Measurements from ENCODE around the gene TMEM138. TPM values are rescaled to one million over a fixed set of nuclear protein-coding genes. Genes with fewer than 3 reads are reported as not detected.

TMEM138 gene
- total RNA-seq, 3 donors from 2014 or later: 35.2 to 38.2 (median 37.8) TPM

GRCh38 chr11:61406067-61406466 is 43.9 kb downstream of the TMEM138 start:
- Histone ChIP-seq H3K4me3 (no peak overlapping the region), H3K36me3 (ENCODE audit: low read depth) (peaks cover 15% of the 10 kb centered on the region), H3K4me1 (ENCODE audit: low read depth) (no peaks in the 10 kb centered on the region), H3K9me3 (no peaks in the 10 kb centered on the region)
- intact Hi-C loops (cut with DNase I, micrococcal nuclease): no loop called here
- ATAC-seq: no peak
- TF ChIP-seq CTCF (IDR thresholded peaks at IDR 0.05): no peak
- no peak for DNase-seq

GRCh38 chr11:61406991-61407728 is 45.0 kb downstream of the TMEM138 start:
- Histone ChIP-seq H3K9me3 (no peaks in the 10 kb centered on the region), H3K4me3 (no peak overlapping the region), H3K4me1 (ENCODE audit: low read depth) (no peaks in the 10 kb centered on the region), H3K36me3 (ENCODE audit: low read depth) (peaks cover 17% of the 10 kb centered on the region)
- DNase-seq: no peak
- intact Hi-C loops (cut with DNase I, micrococcal nuclease): no loop called here
- TF ChIP-seq CTCF (IDR thresholded peaks at IDR 0.05): no peak
- no peak for ATAC-seq

GRCh38 chr11:61411589-61411988 is 49.4 kb downstream of the TMEM138 start:
- Histone ChIP-seq H3K36me3 (ENCODE audit: low read depth) (peaks cover 11% of the 10 kb centered on the region), H3K9me3 (no peaks in the 10 kb centered on the region), H3K4me1 (ENCODE audit: low read depth) (no peaks in the 10 kb centered on the region), H3K4me3 (no peak overlapping the region)
- ATAC-seq: no peak
- no peak for DNase-seq
- no peak for TF ChIP-seq CTCF (IDR thresholded peaks at IDR 0.05)
- intact Hi-C loops (cut with DNase I, micrococcal nuclease): no loop called here

- TF ChIP-seq CTCF (IDR thresholded peaks at IDR 0.05): no peak
- peaks cover 18% of the 10 kb centered on the region for H3K36me3 ChIP-seq (ENCODE audit: low read depth)
- no peaks in the 10 kb centered on the region for H3K4me1 ChIP-seq (ENCODE audit: low read depth)
- intact Hi-C loops (cut with DNase I, micrococcal nuclease): no loop called here
- DNase-seq: no peak
- no peak for ATAC-seq
- H3K4me3 ChIP-seq: no peak overlapping the region
- no peaks in the 10 kb centered on the region for H3K9me3 ChIP-seq
These were observed 51.3 kb downstream of the TMEM138 start for GRCh38 chr11:61413496-61413895.

GRCh38 chr11:61414547-61414946 is 52.4 kb downstream of the TMEM138 start:
- intact Hi-C loops (cut with DNase I, micrococcal nuclease): no loop called here
- H3K4me3 ChIP-seq: no peak overlapping the region
- no peaks in the 10 kb centered on the region for H3K4me1 ChIP-seq (ENCODE audit: low read depth)
- TF ChIP-seq CTCF (IDR thresholded peaks at IDR 0.05): no peak
- peaks cover 19% of the 10 kb centered on the region for H3K36me3 ChIP-seq (ENCODE audit: low read depth)
- DNase-seq (no peak), ATAC-seq (no peak)
- H3K9me3 ChIP-seq: no peaks in the 10 kb centered on the region
